Bone marrow (tissue), 2 donors: ENCODE data around the gene MLPH.

Experiments used
- DNase-seq, 2 donors: peaks; one replicate each; lab custom pipeline; 2025; lab: John Stamatoyannopoulos, UW

The MLPH gene

DNA sequence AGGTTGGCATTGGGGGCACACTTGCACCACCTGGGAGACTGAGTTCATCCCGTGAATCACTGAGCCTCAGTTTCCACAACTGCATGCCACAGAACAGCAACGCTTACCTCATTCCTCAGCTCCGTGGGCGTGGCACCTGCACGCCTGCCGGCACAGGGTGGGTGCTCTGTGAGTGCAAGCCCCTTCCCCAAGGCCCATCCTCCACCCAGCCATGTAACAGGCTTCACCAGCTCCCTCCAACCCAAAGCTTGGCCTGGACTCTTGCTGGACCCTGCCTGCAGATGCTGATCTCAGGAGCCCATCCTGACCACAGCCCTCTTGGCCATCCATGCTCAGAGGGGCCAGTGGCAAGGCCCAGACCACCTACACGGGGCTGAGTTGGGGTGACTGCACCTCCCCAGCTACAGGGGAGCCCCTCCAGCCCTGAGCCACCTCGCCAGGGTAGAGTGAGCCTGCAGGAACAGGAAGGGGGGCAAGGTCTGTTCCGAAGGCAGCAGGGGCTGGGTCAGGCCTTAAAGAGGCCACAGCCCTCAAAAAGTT, 81.1 kb downstream of the MLPH start:
- no peak for DNase-seq

DNA sequence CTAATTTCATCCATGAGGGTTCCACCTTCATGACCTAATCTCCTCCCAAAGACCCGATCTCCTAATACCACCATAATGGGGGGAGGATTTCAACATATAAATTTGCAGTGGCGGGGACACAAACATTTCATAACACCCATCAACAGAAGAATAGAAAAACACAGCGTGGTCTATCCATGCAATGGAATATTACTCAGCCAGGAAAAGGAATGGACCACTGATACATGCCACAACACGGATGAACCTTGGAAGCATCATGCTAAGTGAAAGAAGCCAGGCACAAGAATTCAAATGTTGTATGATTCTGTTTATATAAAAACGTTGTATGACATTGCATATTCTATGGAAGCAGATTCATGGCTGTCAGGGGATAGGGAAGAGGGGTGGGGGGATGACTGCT, 82.0 kb downstream of the MLPH start:
- DNase-seq, result no peak

DNA sequence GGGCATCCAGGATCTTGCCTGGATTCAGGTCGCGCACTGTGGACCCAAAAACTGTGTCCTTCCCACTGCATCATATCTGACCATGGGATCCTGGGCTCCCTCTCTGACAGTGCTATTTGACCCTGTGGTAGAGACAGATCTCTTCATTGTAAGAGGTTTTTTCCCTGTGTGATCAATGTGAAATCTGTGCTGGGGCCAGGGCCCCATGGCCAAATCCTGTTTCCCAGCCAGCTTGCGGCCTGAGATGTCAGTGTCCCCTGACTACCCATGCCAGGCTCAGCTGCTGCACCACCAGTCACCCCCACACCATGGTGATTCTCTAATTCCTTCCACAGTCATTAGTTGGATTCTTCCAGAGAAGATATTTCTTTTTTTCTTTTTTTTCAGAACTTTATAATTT, 82.8 kb downstream of the MLPH start:
- no peak for DNase-seq

DNA sequence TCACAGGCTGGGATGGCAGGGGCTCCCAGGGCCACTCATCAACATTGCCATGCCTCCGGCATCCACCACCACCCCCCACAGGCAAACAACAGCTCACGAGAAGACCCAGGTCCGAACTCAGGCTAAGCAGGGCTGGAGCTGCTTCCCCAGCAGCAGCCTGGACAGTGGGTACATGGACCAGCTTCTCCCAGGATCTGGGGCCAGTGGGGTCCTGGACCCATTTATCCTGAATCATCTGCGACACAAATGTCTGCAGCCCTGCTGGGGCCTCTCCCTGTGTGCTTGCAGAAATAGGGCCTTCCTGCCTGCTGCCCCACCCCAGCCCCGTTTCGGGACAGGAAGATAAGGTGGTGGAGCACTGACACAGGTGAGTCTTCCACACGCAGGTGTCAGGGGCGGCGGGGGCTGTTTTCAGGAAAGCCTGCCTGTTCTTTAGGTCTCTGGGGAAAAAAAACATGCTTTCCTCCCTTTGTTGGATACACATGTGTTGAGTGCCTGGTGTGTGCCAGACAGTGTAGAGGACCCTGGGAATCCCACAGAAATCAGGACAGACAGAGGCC, 83.8 kb downstream of the MLPH start:
- DNase-seq, result no peak

DNA sequence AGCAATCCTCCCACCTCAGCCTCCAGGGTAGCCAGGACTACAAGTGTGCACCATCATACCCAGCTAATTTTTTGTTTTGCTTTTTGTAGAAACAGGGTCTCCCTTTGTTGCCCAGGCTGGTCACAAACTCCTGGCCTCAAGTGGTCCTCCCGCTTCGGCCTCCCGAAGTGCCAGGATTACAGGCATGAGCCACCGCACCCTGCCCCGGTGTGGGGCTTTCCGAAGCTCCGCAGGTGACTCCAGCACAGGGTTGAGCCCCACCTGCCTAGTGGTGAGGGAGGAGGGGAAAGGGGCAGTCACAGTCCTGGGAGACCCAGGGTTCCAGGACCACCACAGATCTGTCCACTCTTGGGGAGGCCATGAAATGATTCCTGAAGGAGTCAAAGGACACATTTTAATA, 84.5 kb downstream of the MLPH start:
- no peak for DNase-seq

DNA sequence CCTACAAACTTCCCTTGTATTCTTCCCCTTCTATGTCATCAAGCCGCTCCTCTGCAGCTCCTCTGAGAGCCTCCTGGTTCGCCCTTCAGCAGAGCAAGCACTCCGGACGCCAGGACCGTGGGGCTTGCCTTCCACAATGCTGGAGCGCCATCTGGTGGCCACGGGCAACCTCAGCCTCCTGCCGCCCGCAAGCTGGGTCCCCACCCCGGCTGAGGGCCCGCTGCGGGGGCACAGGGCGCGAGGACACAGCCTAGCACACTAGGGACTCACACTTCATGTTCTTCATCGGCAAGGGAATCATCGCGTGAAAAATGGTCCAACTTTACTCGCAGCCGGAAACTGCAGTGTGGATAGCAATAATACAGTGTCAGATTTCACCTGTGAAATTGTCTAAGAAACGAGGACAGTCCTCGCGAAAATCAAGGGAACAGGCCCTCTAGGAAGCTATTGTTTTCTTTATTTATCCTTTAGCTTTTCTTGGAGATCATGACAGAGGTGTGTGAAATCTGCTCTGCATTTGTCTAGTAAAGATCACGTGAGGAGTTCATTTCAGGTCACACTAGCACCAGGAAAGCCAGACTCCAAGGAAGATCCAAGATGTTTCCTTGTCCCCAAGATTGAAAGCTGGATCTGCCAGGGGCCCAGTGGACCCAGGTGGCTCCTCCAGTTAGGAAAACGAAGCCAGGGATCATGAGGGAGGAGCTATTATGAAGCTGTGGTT, 85.1 kb downstream of the MLPH start:
- peak; percentile 65 to 88 for DNase-seq

DNA sequence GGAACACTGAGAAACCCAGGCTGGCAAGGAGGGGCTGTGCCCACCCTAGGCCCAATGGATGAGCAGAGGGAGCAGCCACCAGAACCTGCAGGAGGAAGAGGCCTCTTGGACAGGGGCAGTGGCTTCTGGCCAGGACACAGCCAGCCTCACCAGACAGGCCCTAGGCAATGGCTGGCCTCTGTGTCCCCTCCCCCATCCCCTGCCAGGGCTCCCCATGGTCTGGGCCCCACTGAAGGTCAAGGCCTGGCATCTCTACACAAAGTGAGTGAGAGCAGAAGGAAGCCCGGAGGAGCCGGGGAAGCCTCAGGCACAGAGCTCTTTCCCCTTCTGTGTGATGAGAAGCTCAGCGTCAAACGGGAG, 85.7 kb downstream of the MLPH start:
- DNase-seq, result no peak

DNA sequence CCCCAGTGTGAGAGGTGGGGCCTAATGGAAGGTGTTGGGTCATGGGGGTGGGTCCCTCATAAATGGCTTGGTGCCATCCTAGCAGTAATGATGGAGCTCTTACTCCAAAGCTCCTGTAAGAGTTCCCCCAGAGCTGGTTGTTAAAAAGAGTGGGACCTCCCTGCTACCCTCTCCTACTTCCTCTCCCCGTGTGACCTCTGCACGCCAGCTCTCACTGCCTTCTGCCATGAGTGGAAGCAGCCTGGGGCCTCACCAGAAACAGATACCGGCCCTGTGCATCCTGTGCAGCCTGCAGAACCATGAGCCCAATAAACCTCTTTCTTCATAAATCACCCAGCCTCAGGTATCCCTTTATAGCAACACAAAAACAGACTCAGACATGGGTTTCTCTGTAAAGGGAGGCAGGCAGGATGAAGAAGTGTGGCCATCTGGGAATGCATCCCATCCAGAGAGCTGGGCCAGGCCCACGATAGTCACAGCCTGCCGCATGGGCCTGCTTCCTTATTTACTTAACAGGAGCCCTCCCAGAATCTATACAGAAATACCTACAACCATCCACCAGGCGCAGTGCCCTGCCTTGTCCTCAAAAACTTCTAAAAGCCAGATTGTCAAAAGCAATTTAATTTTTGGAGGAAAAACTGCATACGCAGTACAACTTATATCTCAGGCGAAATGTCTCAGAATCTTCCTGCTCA, 86.8 kb downstream of the MLPH start:
- no peak for DNase-seq

DNA sequence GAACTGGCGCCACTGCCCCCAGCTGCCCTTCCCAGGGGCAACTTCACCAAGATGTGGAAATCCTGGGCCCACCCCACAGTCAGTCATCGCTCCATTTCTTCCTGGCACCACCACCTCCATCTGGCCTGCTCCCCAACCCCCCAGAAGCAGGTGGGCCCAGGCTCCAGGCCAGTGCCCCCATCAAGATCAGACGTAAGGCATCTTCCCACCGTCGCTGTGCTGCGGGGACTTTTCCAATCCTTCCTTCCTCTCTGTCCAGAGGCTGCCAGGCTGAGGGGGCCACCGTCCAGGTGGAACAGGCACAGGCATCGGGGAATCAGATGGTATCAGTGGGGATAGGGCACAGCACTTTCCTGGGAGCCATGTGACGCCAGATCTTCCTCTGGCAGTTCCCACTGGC, 87.4 kb downstream of the MLPH start:
- DNase-seq, result no peak

DNA sequence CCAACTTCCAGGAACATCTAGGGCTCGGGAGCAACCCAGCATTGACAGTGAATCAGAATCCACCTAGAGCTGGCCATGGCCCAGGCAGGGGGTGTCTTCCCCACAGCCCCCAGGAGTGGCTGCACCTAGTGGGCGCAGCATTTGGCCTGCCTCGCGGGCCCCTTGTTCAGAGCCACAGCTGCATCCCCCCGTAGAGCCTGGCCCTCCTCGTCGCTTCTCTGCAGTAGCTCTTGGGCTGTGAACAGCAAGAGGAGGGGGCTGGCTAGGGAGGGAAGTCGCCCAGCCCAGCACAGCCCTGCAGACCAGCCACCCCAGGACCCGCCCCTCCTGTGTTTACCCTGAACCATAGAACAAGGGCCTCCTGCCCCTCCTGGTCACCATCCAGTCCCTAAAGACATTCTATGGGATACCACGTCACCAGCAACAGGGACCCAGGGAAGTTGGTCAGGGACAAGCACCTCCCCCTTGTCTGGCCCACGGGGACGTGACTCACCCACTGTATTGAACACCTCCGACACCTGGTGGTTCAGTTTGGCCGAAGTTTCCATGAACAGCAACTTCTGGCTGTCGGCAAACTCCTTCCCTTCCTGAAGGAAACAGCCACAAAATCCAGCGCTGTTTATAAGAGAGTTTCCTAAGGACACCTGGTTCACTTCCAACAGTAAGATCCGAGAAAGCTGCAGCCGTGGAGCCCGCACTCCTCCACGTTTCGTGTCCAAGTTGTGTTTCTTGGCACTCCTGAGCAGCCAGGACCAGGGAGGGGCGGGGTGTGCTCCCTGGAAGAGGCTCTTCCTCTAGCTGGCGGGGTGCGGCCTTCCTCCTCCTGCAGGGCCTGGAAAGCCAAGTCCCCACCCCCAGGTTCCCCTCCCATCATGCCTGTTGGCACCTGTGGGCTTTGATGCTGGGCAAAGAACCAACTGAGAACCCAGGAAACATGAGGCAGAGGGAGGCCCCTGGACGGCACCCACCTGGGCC, 88.1 kb downstream of the MLPH start:
- DNase-seq, result no peak

DNA sequence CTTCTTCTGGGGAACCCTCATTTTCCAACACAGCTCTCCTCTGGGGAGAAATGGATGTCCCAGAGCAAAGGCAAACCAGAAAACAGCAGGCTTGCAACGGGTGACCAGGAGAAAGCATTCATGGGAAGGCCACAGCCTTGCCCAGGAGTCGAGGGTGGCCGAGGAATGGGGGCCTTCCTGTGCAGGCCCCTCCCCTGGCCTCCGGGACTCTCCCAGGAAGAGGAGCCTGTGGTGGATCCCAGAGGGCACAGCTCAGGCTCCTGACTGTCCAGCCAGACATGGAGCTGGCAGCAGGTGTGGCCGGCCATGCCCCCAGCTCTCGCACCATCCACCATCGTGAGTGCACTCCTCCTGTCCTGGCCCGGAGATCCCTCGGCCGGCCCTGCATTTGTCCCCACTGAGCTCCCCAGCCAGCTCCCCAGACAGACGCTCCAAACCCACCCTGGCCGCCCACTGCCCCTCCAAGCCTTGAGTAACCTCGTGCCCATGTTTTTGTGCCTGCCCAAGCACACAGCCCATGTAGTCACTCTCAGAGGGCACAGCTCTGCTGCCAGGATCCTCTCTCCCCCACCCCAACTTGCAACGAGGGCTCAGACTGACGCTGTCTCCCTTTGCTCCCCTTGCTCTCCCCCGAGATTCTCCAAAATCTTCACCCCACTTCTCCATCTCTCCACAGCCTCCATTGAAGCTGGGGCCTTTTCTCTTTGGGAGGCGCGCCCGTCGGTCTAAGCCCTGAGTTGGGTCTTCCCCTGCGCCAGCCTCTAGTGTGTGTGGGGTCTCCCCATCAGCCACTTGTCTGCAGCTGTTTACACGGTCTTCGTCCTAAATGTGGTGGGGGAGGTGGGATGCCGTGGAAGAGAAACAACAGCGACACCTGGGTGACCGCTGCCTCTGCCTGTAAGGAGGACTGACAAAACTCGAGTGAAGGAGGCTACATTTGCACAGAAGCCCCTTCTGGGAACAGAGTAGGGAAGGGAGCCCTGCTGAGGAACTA, 89.1 kb downstream of the MLPH start:
- no peak for DNase-seq

DNA sequence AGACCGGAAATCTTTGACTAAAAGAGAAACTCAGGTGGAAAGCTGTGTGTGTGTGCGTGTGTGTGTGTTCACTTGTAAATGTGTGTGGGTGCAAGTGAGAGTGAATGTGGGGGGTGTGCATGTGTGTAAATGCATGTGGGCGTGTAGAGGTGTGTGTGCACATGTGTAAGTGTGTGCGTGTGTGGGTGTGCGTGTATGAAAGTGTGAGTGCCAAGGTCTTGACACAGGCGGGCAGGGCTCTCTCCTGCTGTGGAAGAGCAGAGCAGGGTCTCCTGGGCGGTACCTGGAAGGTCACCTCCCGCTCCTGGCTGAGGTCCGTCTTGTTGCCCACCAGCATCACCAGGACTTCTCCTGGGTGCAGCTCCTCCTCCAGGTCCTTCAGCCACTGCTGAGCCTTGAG, 89.9 kb downstream of the MLPH start:
- DNase-seq, result no peak

DNA sequence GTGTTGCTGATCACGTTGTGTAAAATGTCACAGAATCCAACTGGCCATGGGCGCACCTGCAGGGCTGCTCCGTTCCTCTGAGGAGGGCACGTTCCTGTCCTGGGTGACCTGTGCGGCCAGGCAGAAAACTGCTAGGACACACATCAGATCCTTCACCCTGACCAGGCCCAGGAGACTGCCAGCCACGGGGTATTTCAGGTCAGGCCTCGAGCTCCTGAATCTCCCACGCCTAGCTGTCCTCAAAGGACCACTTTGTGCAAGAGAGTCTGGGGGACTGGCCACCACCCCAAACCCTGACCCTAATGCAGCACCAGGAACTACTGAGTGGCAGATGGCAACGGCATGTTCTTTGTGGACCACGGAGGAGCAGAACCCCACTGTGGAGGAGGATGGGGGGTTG, 90.4 kb downstream of the MLPH start:
- DNase-seq, result no peak

DNA sequence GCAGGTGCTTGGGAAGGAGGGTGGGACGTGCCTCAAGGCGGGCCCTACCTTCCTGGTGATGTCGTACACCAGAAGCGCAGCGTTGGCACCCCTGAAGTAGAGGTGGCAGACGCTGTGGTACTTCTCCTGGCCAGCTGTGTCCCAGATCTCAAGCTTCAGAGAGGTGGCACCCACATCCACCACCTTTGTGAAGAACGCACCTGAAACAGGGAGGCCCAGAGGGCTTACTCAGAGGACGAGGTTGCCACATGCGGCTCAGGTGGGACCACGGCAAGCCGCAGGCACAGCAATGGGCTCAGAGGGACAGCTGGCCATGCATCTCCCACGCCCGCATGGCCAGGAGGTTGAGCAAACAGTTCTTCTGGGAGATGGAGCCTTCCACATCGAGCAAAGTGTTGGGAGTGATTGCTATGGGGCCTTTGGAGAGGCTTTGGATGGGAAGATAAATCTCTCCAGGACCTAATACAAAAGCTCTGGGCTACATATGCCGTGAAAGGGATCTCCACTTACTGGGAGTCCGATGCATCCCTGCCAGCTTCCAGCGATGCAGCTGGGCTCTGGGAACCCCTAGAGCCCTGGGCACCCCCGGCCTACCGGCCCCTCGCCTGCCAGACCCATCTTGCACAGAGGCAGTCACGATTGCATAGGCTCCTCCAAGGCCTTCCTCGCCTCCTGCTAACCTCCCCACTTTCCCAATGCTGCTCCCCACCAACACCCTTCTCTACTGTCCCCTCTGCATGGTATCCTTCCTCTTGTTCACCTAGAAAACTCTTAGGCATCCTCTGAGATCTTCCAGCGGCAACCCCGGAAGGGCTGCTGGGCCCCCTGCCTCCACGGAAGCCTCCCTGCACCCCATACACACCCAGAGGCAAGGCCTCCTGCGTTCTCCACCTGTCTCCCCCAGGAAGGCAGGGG, 91.2 kb downstream of the MLPH start:
- DNase-seq, result no peak

DNA sequence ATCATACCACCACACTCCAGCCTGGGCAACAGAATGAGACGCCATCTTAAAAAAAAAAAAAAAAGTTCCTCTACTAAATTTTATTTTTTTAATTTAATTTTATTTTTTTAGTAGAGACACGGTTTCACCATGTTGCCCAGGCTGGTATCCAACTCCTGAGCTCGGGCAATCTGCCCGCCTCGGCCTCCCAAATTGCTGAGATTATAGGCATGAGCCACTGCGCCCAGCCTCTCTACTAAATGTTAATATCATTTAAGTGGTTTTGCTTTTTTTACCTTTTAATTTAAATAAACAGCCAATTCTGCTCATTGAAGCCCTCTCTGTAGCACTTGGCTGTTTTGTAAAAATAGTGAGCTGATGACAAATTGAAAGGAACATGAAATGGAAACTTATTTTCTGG, 94.3 kb downstream of the MLPH start:
- DNase-seq, result no peak

DNA sequence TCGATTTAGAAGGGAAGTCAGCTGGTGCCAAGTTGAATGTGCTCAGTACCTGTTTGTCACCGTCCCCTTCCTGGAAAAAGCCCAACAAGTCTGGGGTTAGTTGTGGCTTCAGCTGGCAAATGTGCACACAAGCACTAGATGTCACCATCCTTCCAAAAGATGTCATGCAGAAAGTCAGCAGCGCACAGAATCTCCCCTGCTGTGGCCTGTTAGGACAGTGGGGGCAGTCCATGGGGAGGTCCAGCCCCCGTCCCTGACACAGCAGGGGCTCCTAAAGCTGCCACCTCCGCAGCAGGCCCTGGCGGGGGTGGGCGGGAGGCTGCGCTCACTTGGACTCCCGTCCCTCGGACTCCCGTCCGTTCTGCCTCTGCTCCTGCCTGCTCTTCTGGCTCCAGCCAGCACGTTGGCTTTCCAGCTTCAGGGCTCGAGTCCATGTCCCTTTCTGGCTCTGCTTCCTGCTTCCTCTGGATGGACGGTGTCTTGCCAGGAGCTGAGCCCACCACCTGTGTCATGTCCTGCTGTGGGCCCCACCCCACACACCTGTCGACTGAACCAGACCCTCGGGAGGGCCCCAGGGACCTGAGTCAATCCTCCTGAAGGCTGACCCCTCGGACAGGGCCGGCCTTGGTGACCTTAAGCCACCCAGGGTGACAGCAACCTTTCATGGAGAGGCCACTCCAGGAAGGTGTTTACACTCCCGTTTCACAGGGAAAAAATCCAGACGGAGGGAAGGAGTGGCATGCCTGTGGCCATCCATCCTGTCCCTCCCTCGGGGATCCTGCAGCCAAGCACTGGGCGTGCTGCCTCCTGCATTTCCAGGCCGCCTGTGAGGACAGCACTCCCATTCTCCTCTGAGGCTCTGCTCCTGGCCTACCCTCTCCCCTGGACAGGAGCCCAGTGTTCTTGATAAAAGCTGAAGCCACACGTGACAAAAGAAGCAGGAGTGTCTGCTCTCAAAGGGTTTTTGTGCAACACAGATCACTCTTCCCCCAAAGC, 95.0 kb downstream of the MLPH start:
- DNase-seq, result peak in 1 of 2 donors; percentile 66

DNA sequence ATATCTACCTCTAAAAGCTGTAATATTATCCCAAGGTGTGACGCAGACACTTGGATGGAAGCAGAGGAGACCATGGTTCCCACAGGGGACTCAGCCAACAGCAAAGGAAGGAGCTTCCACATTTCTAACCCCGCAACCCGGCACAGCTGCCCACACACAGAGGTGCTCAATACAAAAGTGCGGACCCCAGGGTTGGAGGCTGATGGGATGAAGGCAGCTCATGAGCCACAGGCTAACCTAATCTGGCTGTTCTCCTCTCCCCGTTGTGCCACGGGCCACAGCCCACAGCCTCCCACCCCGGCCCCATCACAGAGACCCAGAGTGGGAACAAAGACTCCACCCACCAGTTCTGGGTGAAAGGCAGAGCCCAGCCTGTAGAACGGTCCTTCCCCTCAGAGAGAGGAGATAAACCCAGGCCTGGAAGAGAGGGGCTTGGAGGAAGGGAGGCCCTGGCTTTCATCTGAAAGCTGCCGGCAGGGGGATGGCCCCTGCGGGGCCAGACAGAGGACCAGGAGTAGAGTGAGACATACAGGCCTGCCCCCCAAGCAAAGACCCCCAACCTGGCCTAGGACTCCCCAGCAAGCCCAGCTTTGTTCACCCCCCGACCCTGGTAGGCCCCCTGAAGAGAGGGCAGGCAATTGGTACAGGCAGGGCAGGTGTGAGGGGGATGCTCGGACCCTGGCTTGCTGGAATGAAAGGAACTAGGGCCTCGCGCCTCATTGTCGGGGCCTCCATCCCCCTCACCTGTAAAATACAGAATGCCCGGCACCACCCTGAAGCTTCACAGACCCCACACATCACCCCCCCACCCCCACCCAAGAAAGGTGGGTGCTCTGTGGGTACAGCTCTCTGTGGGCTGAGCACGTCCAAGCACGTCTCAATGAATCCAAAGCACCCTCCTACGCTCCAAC, 96.6 kb downstream of the MLPH start:
- DNase-seq, result no peak
